Left colon (tissue), 2 donors: ENCODE data around the gene SGF29. TPM values are rescaled to one million over a fixed set of nuclear protein-coding genes. Genes with fewer than 3 reads are reported as not detected.
A peak's percentile ranks its signal among the peaks of the same experiment; 100 is the strongest.
"Not testable (repeated sequence)": the region's sequence is repeated elsewhere in the genome, so short reads cannot be mapped to it uniquely, and the experiment has no call there.

Experiments
- ATAC-seq: fragments of 200-7000 bp; cut with Tn5 transposase; one replicate; pipeline ENCODE4 v1.9.1; 2020; ENCODE audit warnings: mild to moderate bottlenecking, moderate library complexity
- DNase-seq, 2 donors: peaks; one replicate each; pipeline ENCODE4 v3.0.0-alpha.2; 2020
- intact Hi-C, 2 donors: fragments of 100-400 bp; cut with DNase I in 1 of 2; cut with micrococcal nuclease in 1 of 2; formaldehyde crosslinking; loops; one replicate each; pipeline versions ENCODE4 v1.11.2 to v1.14.0; 2022; cut with DNase I, micrococcal nuclease
- total RNA-seq, 2 donors: library from RNA; stranded (reverse); fragmentation: NEBNext Ultra II Directional; extraction: Animal tissue kit (Norgen Biotek cat#: 25700); gene quantifications; one replicate each; pipeline ENCODE4 v1.2.1, GENCODE V29; 2021
- donor health status: DM: no; HTN: no; CAD: no.
- donor health status: DM: yes; HTN: yes; CAD: no.

Gene SGF29
- total RNA-seq, 2 donors from 2014 or later: 21.7 to 26.4 TPM

DNA sequence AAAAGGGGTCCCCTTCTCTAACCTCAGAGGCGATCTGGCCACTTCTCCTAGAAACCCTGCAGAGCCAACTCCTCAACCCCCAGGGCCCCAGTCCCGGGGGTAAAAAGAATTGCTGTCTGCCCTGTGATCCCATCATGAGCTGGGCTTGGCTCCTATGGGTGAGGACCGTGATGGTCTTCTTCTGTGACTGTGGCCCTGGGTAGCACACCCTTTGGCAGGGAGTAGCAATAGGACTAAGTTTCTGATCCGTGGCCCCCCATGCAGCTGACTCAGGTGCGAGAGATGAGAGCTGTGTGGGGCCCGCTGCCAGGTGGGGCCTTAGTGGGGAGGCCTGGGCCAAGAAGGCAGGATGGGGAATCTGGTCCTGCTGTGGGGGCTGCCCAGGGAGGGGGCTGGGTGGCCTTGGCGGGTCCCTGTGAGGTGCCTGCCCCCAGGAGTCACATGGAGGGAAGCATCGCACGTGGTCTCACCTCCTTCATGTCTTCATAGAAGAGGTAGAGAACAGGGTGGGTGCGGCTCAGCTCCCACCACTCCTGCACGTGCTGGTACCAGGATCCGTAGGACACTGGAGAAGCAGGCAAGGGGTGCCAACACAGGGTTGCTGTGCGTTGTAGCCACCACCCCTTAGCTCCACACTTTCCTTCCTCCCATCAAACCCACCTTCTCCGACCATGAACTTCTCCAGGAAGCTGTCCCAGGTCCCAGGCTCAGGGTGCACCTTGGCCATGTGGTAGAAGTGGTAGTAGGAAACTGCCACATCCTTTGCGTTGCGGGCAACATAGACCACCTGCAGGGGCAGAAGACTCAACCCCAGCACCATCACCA lies 52.8 kb downstream of the SGF29 start:
- intact Hi-C loops: no loop called here
- DNase-seq: peak in 1 of 2 donors; percentile 18
- no peak for ATAC-seq

DNA sequence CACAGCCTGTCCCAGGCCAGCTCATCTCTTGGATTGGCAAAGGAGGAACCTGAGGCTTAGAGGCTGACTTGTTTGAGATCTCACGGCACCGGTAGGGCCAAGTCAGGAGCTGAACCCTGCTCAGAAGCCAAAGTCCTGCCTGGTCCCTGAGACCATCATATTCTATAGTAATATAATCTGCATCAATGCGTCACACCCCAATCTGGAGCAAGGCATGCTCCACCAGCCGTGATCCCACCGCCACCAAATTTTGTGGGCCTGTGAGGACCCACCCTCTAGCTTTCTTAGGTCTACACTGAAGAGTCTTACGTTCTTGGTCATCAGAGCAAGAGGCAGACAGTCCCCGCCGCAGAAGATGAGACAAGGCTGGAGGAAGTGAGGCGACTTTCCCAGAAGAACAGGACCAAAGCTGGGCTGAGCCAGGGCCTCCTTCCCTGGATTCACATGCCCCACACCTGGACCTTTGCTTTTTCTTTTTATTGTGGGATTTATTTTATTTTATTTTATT lies 53.5 kb downstream of the SGF29 start:
- ATAC-seq (no peak), DNase-seq (peak in 1 of 2 donors; percentile 9)
- intact Hi-C loops: no loop called here

DNA sequence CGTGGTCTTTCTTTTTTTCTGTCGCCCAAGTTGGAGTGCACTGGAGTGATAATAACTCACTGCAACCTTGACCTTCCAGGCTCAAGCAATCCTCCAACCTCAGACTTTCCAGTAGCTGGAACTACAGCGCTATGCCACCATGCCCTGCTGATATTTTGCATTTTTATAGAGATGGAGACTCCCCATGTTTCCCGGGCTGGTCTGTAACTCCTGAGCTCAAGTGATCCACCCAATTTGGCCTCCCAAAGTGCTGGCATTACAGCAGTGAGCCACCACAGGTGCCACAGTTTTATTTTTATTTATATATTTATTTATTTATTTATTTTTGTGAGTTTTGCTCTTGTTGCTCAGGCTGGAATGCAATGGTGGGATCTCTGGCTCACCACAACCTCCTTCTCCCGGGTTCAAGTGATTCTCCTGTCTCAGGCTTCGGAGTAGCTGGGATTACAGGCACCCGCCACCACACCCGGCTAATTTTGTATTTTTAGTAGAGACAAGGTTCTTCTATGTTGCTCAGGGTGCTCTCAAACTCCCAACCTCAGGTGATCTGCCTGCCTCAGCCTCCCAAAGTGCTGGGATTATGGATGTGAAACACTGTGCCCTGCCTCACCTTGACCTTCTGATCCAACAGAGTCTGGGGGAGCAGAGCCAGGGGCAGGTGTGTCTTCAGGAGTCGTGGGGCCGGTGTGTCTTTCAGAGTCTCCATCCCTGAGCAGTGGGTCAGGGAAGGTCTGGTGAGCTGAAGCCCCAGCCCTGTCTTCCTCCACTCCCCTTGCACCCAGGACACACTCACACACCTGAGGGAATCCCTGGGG lies 54.2 kb downstream of the SGF29 start:
- DNase-seq: peak in 1 of 2 donors; percentile 4
- ATAC-seq, intact Hi-C loops: not testable (repeated sequence)

DNA sequence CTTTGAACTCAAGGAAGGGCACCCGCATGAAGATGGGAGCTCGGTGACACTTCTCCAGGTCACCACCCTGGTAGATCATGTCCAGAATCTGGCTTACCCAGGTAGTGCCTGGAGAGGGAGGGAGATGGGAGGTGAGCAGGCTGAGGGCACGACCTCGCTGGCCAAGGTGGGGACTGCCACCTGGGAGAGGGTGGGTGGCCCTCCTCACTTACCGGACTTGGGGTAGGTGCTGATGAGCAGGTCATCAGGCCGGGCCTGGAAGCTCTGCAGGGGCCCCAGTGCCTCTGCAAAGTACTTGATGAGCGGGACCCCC lies 54.7 kb downstream of the SGF29 start:
- ATAC-seq, intact Hi-C loops: not testable (repeated sequence)
- DNase-seq: peak in 1 of 2 donors; percentile 17

DNA sequence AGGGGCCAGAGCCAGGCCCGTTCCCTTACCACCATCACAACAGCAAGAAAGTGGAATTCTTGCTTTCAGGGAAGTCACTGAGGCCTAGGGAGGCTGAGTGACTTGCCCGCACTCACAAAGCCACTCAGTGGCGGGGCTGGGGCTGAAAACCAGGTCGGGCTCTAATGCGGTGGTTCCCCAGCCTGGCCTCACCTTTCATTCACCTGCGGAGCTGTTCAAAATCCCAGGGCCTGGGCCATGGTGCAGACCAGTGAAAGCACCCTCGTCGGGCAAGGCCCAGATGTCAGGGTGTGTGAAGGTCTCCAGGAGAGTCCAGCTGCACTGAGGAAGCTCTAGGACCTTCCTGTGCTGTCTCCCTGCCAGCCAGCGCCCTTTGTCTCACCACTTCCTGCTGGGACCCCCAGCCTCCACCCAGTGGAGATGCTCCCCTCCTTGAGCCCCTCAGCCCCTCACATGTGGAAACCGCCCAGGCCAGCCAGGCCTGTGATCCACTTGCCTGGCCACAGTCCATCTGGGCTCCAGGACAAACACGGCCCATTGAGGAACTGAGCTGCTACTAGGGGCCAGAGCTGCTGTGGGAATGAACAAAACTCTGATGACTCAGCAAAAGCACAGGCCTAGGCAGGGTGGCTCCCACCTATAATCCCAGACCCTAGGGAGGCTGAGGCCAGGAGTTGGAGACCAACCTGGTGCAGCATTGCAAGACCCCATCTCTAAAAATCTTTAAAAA lies 55.3 kb downstream of the SGF29 start:
- peak in 1 of 2 donors; percentile 28 for DNase-seq
- ATAC-seq, intact Hi-C loops: not testable (repeated sequence)

DNA sequence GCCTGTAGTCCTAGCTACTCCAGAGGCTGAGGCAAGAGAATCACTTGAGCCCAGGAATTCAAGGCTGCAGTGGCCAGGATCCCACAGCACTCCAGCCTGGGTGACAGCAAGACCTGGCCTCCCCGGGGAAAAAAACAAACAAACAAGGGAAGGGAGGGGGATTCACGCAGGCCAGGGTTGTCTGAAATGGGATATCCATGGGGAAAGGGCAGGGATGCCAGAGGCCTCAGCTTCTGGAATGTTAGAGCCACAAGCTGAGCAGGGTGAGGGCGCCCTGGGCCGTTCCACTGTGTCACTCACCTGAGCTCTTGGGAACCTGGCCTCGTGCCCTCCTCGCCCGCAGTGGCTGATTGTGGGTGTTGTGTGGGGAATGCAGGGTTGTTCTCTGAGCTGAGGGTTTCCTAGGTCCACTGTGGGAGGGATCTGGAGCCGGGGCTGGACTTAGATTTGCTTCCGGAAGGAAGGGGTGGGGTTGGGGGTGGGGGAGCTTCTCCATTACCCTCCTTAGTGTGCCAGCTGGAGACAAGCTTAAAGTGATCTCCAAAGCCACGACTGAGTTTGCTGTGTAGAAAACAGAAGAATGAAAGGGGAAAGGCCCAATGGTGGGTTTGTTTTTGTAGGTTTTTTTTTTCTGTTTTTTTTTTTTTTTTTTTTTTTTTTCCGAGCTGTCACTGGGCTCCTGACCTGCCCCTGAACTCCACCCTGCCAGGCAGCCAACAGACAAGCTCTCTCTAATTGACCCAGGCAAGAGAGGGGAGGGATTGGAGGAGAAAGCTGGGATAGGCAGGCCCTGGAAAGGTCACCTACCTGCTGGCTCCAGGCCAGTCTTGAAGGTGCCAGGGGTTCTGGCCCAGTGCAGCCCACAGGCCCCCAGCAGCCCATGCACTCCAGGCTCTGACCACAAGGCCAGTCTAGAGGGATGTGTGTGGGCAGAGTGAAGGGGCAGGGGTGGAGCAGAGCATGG lies 56.2 kb downstream of the SGF29 start, which contains the start of gene SULT1A1:
TSS of gene SULT1A1 (minus strand) at position 414 of the 964 bp plus-strand sequence. CDS start 1,189 bp downstream, outside the sequence.
- intact Hi-C loops: no loop called here
- peak; percentile 81 to 83 for DNase-seq
- peak; percentile 67 for ATAC-seq

DNA sequence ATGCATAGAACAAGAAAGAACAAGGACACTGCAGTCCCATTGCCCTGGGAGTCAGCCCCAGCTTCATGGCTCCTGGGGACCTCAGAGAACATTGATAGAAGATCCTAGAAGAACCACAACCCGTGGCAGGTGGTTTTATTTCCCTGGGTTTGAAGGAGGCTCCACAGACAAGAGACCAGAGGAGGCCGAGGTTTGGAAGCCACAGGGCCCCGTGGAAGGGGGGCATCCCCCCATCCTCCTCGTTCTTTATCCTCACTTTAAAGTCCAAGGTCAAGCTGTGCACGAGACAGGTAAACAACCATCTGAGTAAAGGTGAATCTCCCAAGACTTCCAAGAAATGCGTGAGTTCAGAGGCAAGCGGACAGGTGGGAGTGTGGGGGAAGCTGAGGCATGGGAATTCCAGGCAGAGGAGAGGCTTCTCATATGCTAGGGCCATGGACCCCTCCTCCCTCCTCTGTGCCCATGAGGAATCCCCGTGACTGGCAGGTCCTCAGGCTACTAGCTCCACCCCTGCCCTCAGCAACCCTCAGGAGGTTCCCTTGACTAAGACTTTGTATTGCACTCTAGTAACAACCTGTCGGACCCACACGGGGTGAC lies 57.0 kb downstream of the SGF29 start:
- DNase-seq (no peak), ATAC-seq (no peak)
- intact Hi-C loops: no loop called here

DNA sequence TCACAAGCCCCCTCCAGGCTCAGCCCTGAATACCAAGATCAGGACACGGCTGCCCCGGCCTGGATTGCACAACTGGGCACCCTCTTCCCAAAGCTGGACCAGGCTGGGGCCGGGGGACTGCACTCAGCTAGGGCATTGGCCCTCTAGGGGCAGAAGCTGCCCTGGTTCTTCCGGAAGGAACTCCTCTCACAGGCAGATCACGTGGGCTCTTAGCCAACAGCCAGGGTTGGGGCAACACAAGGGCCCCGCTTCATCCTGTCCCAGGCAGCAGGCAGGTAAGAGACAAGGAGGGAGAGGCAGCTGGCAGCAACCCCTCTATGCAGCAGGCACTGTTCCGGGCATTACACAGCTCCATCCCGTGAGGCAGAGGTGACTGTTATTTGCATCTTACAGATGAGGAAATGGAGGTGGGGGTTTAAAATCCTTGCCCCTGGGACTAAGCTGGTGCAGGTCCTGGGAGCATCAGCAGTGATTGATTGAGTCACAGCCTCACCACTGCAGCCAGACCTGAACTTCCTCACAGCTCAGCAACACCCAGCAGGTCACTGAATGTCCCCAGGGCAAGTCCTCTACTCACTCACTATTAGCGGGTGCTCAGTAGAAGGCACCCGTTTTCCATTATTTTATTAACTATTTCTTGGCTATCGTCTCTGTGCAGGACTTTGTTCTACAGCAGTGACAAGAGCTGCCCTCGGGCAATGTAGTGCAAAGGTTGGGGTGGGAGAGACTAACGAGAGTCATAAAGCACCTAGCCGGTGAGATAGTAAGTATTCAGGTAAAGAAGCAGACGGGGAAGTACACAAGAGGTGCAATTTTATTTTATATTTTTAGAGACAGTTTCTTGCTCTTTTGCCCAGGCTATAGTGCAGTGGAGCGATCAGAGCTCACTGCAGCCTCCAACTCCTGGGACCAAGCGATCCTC lies 58.9 kb downstream of the SGF29 start:
- DNase-seq, intact Hi-C loops: not testable (repeated sequence)
- ATAC-seq: peak; percentile 62

DNA sequence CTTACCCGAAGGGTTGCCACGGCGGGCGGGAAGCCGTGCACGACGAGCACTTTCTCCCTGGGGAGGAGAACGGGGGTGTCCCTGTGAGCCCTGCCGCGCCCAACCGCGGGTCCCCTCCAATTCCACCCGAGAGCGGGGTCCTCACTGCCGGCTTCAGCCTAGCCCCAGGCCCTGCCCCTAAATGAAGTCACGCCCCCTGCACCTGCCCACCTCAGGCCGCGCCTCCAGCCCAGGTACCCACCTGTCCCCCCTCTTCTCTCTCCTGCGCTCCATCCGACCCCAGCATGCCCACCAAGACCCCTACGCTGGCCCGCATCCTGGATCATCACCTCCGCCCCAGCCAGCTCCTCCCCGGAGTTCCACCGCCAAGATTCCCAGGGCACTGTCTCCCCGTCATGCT lies 60.2 kb downstream of the SGF29 start:
- intact Hi-C loops, DNase-seq, ATAC-seq: not testable (repeated sequence)

DNA sequence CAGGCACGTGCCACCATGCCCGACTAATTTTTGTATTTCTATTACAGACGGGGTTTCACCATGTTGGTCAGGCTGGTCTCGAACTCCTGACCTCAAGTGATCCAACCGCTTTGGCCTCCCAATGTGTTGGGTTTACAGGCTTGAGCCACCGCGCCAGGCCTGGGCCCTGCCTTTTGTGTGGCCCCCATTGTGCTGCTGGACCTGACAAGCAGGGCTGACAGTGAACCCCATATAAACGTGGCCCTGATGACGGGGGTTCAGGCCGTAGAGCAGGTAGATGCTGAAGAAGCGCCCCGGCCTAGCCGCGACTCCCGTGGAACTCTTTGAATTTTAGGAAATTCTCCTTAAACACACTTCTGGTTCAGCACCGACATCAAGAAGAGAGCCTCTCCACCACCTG lies 60.8 kb downstream of the SGF29 start:
- ATAC-seq, intact Hi-C loops, DNase-seq: not testable (repeated sequence)

DNA sequence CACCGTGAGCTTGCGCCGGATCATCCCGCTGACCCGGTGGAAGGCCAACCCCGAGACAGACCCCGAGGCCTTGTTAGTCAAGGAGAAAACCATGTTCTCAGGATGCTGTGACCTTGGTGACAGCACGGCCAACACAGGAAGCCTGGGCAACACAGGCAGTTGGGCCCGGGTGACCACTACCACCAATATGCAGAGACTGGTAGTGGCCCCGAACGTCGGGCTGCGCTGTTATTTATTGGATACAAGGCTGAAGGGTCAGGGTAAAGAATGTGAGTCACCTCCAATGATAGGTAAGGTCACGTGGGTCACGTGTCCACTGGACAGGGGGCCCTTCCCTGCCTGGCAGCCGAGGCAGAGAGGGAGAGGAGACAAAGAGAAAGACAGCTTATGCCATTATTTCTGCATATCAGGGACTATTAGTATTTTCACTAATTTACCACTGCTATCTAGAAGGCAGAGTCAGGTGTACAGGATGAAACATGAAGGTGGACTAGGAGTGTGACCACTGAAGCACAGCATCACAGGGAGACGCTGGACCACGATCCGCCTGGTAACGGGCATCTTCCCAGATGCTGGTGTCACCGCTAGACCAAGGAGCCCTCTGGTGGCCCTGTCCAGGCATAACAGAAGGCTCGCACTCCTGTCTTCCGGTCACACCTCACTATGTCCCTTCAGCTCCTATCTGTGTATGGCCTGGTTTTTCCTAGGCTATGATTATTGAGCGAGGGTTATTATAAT lies 61.9 kb downstream of the SGF29 start:
- intact Hi-C loops, ATAC-seq: not testable (repeated sequence)
- DNase-seq: peak; percentile 61 to 66

DNA sequence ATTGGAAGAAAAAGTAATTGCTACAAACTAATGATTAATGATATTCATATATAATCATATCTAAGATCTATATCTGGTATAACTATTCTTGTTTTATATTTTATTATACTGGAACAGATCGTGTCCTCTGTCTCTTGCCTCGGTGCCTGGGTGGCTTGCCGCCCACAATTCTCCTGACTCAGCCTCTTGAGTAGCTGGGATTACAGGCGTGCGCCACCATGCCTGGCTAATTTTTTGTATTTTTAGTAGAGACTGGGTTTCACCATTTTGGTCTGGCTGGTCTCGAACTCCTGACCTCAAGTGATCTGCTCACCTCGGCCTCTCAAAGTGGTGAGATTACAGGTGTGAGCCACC lies 62.5 kb downstream of the SGF29 start:
- ATAC-seq, DNase-seq, intact Hi-C loops: not testable (repeated sequence)

DNA sequence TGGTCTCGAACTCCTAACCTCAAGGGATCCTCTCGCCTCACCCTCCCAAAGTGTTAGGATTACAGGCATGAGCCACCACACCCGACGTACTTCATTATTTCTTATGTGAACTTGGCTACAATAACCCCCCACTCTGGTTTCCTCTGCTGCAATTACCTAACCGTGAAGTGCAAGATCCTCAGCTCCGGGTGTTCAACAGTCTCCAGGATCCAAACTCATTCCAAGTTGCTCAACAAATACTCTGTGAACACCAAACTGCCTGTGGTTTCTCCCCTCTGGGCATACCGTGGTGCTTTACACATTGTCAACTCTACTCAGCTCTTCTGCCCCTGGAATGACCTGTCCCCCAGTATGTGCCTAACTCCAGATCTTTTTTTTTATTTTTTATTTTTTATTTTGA lies 62.9 kb downstream of the SGF29 start:
- no peak for DNase-seq
- ATAC-seq: no peak
- intact Hi-C loops: no loop called here

DNA sequence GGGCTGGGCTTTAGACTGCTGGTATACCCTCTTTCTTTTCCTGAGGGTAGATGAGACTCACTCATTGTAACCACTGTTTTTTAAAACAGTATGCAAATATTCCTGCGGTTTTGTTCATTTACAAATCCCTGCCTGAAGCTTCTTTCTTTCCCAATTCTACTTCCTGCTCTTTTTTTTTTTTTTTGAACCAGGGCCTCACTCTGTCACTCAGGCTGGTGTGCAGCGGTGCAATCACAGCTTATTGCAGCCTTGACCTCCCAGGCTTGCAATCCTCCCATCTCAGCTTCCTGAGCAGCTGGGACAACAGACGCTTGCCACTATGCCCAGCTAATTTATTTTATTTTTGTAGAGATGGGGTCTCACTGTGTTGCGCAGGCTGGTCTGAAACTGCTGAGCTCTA lies 64.2 kb downstream of the SGF29 start:
- no peak for ATAC-seq
- DNase-seq: no peak
- intact Hi-C loops: no loop called here

DNA sequence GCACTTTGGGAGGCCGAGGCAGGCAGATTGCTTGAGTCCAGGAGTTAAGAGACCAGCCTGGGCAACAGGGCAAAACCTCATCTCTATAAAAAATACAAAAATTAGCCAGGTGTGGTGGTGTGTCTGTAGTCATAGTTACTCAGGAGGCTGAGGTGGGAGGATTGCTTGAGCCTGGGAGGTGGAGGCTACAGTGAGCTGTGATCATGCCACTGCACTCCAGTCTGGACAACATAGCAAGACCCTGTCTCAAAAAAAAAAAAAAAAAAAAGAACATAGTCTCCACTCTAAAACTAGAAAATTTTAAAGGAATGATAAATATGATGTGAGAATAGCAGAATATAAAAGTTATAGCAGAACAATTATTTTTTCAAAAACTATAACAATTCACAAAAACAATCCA lies 66.6 kb downstream of the SGF29 start:
- ATAC-seq, DNase-seq, intact Hi-C loops: not testable (repeated sequence)
